Neural cell (in vitro differentiated cells): ENCODE results near the gene FAM135A. TPM values are rescaled to one million over a fixed set of nuclear protein-coding genes. Genes with fewer than 3 reads are reported as not detected.
"Not testable (repeated sequence)": the region's sequence is repeated elsewhere in the genome, so short reads cannot be mapped to it uniquely, and the experiment has no call there.

Experiments used
- H2AFZ ChIP-seq: fragments of 200-600, 300-800 bp; sonication (generic), shearing (Covaris generic); 2 replicates; pipeline ENCODE4 v1.6.0; 2014; ENCODE audit warnings: low read depth, mild to moderate bottlenecking, antibody characterized with exemption, low read length, moderate library complexity
- H3F3A ChIP-seq: fragments of 200-600 bp; shearing (Covaris generic); 2 replicates; pipeline ENCODE4 v1.6.1; 2016; ENCODE audit warnings: mild to moderate bottlenecking, moderate library complexity, mixed read lengths, antibody characterized with exemption, low read length; ENCODE audit not compliant: insufficient read depth, poor library complexity, severe bottlenecking
- H3K27ac ChIP-seq: fragments of 200-600, 300-800 bp; sonication (generic), shearing (Covaris generic); 2 replicates; pipeline ENCODE4 v1.5.1; 2014; ENCODE audit warnings: mild to moderate bottlenecking, low read length, moderate library complexity
- H3K27me3 ChIP-seq: fragments of 300-800, 200-600 bp; sonication (generic), shearing (Covaris generic); 2 replicates; pipeline ENCODE4 v1.6.0; 2014; ENCODE audit warnings: mild to moderate bottlenecking, low read depth, low read length, moderate library complexity; ENCODE audit not compliant: insufficient read depth
- H3K36me3 ChIP-seq: fragments of 300-800, 200-600 bp; sonication (generic), shearing (Covaris generic); 2 replicates; pipeline ENCODE4 v1.5.1; 2014; ENCODE audit warnings: mild to moderate bottlenecking, antibody characterized with exemption, low read length, moderate library complexity; ENCODE audit not compliant: insufficient read depth
- H3K4me2 ChIP-seq: fragments of 300-800, 200-600 bp; sonication (generic), shearing (Covaris generic); 2 replicates; pipeline ENCODE4 v1.6.0; 2014; ENCODE audit warnings: mild to moderate bottlenecking, low read length
- H3K4me3 ChIP-seq: fragments of 300-800, 200-600 bp; sonication (generic), shearing (Covaris generic); 2 replicates; pipeline ENCODE4 v1.5.1; 2014; ENCODE audit warnings: mild to moderate bottlenecking, low read length, moderate library complexity
- H3K79me2 ChIP-seq: fragments of 200-600 bp; shearing (Covaris generic); replicated peaks from 2 replicates; pipeline ENCODE4 v1.6.0; 2014; ENCODE audit warnings: mild to moderate bottlenecking, low read length, moderate library complexity; ENCODE audit not compliant: insufficient read depth
- H3K9ac ChIP-seq: fragments of 300-800, 200-600 bp; sonication (generic), shearing (Covaris generic); 2 replicates; pipeline ENCODE4 v1.6.1; 2016; ENCODE audit warnings: mild to moderate bottlenecking, low read length, mixed read lengths
- H3K9me2 ChIP-seq: fragments of 200-600 bp; shearing (Covaris generic); 2 replicates; pipeline ENCODE4 v1.6.1; 2016; ENCODE audit warnings: mild to moderate bottlenecking, low read length, mixed read lengths; ENCODE audit not compliant: insufficient read depth
- H3K9me3 ChIP-seq: fragments of 200-600, 300-800 bp; sonication (generic), shearing (Covaris generic); 2 replicates; pipeline ENCODE4 v1.6.1; 2016; ENCODE audit warnings: mild to moderate bottlenecking, mixed run types, low read length, moderate library complexity, mixed read lengths
- H4K20me1 ChIP-seq: fragments of 200-600 bp; shearing (Covaris generic); 2 replicates; pipeline ENCODE4 v1.6.1; 2016; ENCODE audit warnings: mild to moderate bottlenecking, mixed run types; ENCODE audit not compliant: insufficient read depth
- EP300 ChIP-seq: fragments of 450-650 bp; conservative IDR thresholded peaks from 2 replicates; pipeline ENCODE4 v1.6.1; 2014; ENCODE audit warnings: antibody characterized with exemption, mild to moderate bottlenecking, moderate library complexity; ENCODE audit not compliant: poor library complexity, severe bottlenecking
- EZH2 ChIP-seq: fragments of 200-600, 300-800 bp; shearing (Covaris generic), sonication (generic); IDR thresholded peaks from 2 replicates; pipeline ENCODE4 v1.6.1; 2014; ENCODE audit warnings: antibody characterized with exemption, low read length, borderline replicate concordance, mild to moderate bottlenecking; ENCODE audit not compliant: insufficient read depth, poor library complexity, severe bottlenecking
- MXI1 ChIP-seq: fragments of 450-650 bp; conservative IDR thresholded peaks from 2 replicates; pipeline ENCODE4 v1.6.1; 2014; ENCODE audit warnings: antibody characterized with exemption, mild to moderate bottlenecking; ENCODE audit not compliant: poor library complexity, severe bottlenecking
- POLR2AphosphoS5 ChIP-seq: IDR thresholded peaks from 2 replicates; pipeline ENCODE4 v1.6.1; 2012
- RAD21 ChIP-seq: fragments of 450-650 bp; conservative IDR thresholded peaks from 2 replicates; pipeline ENCODE4 v1.6.1; 2014; ENCODE audit warnings: antibody characterized with exemption, mild to moderate bottlenecking, moderate library complexity
- SMC3 ChIP-seq: fragments of 450-650 bp; conservative IDR thresholded peaks from 2 replicates; pipeline ENCODE4 v1.6.1; 2014; ENCODE audit warnings: antibody characterized with exemption, mild to moderate bottlenecking, moderate library complexity; ENCODE audit not compliant: poor library complexity
- TAF1 ChIP-seq: IDR thresholded peaks from 2 replicates; pipeline ENCODE4 v1.6.1; 2012; ENCODE audit warnings: low read depth
- polyA plus RNA-seq: library from polyadenylated mRNA; depleted of rRNA; stranded (reverse); fragments of >200 nt; gene quantifications from 2 replicates; pipeline ENCODE4 v1.2.3, GENCODE V29; 2014
- TF ChIP-seq, protein P1 (sequence below): fragments of 450-650 bp; IDR thresholded peaks from 2 replicates; pipeline ENCODE4 v1.5.1; 2014; ENCODE audit warnings: antibody characterized with exemption, mild to moderate bottlenecking, moderate library complexity; ENCODE audit not compliant: poor library complexity, severe bottlenecking
- TF ChIP-seq, protein P2 (sequence below): IDR thresholded peaks from 2 replicates; pipeline ENCODE4 v1.6.1; 2012; ENCODE audit warnings: borderline replicate concordance

The FAM135A gene
- polyA plus RNA-seq, 1 donor from 2014 or later: 31.4 TPM

DNA sequence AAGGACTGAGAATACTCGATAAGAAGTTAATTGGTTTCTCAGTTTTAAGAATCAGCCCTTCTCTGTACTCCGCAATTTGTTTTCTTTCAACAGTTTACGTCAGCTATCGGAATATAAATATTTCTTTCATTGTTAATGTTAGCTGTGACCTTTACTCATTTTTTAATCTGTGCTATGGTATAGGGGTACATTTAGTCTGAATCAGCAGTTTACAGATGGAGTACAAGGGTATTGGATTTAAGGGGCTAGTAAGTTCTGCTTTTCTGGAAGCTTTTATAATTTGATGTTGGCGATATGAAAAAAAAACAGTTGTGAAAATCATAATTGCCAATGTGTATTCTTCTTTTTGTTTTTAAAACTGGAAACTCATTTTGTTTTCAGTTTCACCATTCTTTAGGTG is 23.0 kb downstream of the FAM135A start:
- Histone ChIP-seq H2AFZ (no peak overlapping the region), H3K27ac (no peak overlapping the region), H3K4me3 (no peak overlapping the region), H3K9me3 (no peaks in the 10 kb centered on the region), H3K4me2 (no peak overlapping the region), H3K9ac (no peak overlapping the region), H3F3A (no peaks in the 10 kb centered on the region), H3K79me2 (no peaks in the 10 kb centered on the region), H3K27me3 (no peaks in the 10 kb centered on the region), H4K20me1 (no peaks in the 10 kb centered on the region), H3K9me2 (no peaks in the 10 kb centered on the region), H3K36me3 (peaks cover 2% of the 10 kb centered on the region)
- TF ChIP-seq EZH2: no peak
- TF ChIP-seq, protein P1, sequence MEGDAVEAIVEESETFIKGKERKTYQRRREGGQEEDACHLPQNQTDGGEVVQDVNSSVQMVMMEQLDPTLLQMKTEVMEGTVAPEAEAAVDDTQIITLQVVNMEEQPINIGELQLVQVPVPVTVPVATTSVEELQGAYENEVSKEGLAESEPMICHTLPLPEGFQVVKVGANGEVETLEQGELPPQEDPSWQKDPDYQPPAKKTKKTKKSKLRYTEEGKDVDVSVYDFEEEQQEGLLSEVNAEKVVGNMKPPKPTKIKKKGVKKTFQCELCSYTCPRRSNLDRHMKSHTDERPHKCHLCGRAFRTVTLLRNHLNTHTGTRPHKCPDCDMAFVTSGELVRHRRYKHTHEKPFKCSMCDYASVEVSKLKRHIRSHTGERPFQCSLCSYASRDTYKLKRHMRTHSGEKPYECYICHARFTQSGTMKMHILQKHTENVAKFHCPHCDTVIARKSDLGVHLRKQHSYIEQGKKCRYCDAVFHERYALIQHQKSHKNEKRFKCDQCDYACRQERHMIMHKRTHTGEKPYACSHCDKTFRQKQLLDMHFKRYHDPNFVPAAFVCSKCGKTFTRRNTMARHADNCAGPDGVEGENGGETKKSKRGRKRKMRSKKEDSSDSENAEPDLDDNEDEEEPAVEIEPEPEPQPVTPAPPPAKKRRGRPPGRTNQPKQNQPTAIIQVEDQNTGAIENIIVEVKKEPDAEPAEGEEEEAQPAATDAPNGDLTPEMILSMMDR: no peak
- TF ChIP-seq EP300: no peak
- TF ChIP-seq TAF1: no peak
- TF ChIP-seq RAD21: no peak
- TF ChIP-seq, protein P2, sequence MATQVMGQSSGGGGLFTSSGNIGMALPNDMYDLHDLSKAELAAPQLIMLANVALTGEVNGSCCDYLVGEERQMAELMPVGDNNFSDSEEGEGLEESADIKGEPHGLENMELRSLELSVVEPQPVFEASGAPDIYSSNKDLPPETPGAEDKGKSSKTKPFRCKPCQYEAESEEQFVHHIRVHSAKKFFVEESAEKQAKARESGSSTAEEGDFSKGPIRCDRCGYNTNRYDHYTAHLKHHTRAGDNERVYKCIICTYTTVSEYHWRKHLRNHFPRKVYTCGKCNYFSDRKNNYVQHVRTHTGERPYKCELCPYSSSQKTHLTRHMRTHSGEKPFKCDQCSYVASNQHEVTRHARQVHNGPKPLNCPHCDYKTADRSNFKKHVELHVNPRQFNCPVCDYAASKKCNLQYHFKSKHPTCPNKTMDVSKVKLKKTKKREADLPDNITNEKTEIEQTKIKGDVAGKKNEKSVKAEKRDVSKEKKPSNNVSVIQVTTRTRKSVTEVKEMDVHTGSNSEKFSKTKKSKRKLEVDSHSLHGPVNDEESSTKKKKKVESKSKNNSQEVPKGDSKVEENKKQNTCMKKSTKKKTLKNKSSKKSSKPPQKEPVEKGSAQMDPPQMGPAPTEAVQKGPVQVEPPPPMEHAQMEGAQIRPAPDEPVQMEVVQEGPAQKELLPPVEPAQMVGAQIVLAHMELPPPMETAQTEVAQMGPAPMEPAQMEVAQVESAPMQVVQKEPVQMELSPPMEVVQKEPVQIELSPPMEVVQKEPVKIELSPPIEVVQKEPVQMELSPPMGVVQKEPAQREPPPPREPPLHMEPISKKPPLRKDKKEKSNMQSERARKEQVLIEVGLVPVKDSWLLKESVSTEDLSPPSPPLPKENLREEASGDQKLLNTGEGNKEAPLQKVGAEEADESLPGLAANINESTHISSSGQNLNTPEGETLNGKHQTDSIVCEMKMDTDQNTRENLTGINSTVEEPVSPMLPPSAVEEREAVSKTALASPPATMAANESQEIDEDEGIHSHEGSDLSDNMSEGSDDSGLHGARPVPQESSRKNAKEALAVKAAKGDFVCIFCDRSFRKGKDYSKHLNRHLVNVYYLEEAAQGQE: no peak
- no peak for TF ChIP-seq SMC3
- no peak for TF ChIP-seq POLR2AphosphoS5
- no peak for TF ChIP-seq MXI1

DNA sequence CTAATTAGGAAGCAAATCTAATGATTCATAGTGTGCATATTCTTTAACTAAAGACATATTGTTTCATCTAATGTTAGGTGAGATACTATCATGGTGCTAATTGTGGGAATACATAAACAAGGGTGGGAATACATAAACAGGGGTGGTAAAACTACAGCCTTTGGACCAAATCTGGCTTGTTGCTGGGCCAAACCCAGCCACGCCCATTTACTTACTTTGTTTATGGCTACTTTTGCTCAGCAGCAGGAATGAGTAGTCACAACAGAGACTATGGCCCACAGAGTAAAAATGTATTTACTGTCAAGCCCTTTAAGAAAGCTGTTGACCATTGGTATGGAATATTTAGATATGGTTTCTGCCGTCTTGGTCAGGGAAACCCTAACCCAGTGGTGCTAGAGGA is 31.7 kb downstream of the FAM135A start:
- Histone ChIP-seq H3K9me2 (no peaks in the 10 kb centered on the region), H2AFZ (no peak overlapping the region), H4K20me1 (no peaks in the 10 kb centered on the region), H3F3A (no peaks in the 10 kb centered on the region), H3K4me2 (no peak overlapping the region), H3K79me2 (no peaks in the 10 kb centered on the region), H3K9me3 (no peaks in the 10 kb centered on the region), H3K27ac (no peak overlapping the region), H3K4me3 (no peak overlapping the region), H3K36me3 (no peaks in the 10 kb centered on the region), H3K9ac (no peak overlapping the region), H3K27me3 (no peaks in the 10 kb centered on the region)
- TF ChIP-seq, protein P1: no peak
- TF ChIP-seq, protein P2: no peak
- TF ChIP-seq RAD21 (no peak), SMC3 (no peak), EZH2 (no peak), POLR2AphosphoS5 (no peak), TAF1 (no peak), EP300 (no peak), MXI1 (no peak)

DNA sequence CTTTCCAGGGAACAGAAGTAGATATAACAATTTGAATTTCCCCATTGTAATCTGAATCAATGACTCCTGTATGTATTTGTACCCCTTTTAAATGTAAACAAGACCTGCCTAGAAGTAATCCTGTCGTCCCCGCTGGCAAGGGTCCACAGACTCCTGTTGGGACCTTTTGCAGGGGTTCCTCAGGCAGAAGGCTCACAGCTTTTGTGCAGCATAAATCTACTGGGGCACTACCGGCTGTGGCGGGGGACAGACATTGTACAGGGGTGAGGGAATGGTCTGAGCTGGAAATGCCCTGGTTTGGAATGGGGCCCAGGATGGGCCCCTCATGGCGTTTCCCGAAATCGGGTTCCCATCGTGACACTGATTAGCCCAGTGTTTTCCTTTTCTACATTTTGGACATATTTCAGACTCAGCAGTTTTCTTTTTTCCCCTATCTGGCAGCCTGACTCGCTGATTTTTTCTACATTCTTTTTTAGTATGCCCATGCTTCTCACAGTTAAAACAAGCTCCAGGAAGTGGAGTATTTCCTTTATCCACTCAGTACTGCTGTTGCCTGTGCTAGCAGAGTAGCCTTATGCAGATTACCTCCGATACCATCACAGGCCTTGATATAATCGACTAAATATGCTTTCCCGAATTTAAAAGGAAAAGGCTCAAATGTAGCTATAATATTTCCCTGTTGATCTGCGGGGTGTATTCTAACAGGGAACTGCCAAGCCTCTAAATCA is 34.2 kb downstream of the FAM135A start:
- H3K4me2 ChIP-seq, H3K27ac ChIP-seq, H3F3A ChIP-seq, H4K20me1 ChIP-seq, H2AFZ ChIP-seq, H3K9me3 ChIP-seq, H3K27me3 ChIP-seq, H3K79me2 ChIP-seq, H3K9ac ChIP-seq, H3K9me2 ChIP-seq, H3K36me3 ChIP-seq, H3K4me3 ChIP-seq: not testable (repeated sequence)
